D721Med (cell line): ENCODE results near the gene SLC24A4.

Experiments
- DNase-seq: peaks from one replicate; pipeline ENCODE4 v3.0.0; 2011; ENCODE audit warnings: low spot score; ENCODE audit not compliant: insufficient read length
- FAIRE-seq: peaks from 2 replicates; lab custom pipeline; 2011; peaks lifted over from hg19 to GRCh38; lab: Jason Lieb, UNC
- TF ChIP-seq, protein P1 (sequence below): IDR thresholded peaks from 2 replicates; pipeline ENCODE4 v1.5.1; 2012; ENCODE audit warnings: mild to moderate bottlenecking, control low read depth; ENCODE audit not compliant: insufficient read depth; ENCODE audit errors: missing control alignments

SLC24A4 gene

DNA sequence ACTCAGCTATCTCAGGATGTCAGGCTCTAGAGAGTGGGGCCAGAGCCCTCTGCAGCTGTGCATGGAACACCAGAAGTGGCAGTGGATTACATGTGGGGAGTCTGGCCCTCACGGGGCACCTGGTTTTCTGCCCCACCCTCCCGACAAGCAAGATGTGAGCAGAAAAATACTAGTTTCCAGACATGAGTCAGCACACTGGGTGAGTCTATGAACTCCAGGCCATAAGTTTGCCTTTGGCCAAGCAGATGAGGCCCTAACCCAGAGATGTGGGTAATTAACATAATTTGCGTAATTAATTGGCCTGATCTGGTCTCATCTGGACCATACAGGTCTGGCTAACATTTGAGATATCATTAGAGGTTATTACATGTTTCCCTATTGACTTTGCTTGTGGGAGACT lies 37.7 kb upstream of the SLC24A4 start:
- DNase-seq (no peak), FAIRE-seq (no peak)
- TF ChIP-seq, protein P1, sequence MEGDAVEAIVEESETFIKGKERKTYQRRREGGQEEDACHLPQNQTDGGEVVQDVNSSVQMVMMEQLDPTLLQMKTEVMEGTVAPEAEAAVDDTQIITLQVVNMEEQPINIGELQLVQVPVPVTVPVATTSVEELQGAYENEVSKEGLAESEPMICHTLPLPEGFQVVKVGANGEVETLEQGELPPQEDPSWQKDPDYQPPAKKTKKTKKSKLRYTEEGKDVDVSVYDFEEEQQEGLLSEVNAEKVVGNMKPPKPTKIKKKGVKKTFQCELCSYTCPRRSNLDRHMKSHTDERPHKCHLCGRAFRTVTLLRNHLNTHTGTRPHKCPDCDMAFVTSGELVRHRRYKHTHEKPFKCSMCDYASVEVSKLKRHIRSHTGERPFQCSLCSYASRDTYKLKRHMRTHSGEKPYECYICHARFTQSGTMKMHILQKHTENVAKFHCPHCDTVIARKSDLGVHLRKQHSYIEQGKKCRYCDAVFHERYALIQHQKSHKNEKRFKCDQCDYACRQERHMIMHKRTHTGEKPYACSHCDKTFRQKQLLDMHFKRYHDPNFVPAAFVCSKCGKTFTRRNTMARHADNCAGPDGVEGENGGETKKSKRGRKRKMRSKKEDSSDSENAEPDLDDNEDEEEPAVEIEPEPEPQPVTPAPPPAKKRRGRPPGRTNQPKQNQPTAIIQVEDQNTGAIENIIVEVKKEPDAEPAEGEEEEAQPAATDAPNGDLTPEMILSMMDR, result no peak

DNA sequence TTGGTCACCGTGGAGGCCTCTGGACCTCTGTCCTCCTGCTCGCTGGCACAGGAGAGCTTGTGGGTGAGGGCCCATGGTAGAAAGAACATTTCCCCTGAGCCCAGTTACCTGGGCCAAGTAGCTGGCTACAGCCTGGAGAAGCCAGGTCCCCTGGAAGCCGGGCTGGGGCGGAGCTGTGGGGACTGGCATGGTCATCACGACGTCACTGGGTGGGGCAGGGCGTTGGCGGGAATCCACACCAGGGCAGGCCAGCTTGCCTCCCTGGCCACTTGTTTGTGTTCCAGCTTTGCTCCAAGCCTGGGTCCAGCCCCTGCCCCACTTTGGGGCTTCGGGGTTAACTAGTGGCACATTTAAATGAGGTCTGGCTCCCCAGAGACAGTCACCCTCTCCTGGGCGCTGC lies 35.0 kb upstream of the SLC24A4 start:
- TF ChIP-seq, protein P1, result no peak
- DNase-seq, result no peak
- FAIRE-seq, result no peak

DNA sequence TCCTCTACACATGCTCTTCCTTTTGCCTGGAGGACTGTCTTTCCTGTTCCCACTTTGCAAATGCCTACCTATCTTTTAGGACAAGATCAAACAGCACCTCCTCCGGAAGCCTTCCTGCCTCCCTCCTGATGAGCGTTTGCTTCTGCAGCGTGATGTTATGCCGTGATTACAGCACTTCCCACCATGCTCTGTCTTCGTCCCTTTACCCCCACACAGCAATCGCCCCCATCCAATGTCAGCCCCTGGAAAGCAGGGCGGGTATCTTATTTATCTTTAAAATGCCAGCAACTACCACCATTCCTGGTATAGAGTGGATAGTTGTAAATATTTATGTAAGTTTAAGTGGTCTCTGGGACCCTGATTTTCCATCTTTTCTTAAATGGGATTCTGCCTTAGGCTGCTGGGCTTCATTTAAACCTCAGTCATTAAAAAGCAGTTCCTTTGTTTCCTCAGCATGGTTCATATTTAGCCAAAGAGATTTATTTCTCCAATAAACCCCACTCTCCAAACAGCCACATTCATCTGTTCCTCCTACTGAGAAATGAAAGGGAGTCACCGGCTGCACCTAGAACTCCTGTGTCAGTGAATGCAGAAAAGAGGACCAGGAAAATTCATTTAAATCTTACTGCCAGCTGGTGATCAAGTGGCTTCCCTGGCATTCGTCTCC lies 33.8 kb upstream of the SLC24A4 start:
- TF ChIP-seq, protein P1, result no peak
- DNase-seq (no peak), FAIRE-seq (no peak)

DNA sequence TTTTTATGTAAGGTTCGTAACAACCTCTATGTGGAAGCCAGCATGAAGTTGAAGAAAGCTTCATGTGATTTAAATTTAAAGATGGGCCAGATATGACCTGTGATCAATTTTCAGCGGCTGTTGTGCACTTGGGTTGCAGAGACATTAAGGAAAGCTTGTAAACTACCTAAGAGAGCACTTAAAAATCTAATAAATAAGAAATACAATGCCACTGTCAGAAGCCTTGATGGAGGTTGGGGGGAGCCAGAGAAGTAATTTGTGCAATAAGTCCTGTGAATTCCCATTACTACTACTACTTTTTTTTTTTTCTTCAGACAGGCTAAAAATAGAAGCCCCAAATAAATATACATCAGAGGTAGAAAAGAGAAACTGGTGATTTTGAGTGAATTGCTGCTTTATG lies 30.3 kb upstream of the SLC24A4 start:
- DNase-seq (no peak), FAIRE-seq (no peak)
- TF ChIP-seq, protein P1, result no peak

DNA sequence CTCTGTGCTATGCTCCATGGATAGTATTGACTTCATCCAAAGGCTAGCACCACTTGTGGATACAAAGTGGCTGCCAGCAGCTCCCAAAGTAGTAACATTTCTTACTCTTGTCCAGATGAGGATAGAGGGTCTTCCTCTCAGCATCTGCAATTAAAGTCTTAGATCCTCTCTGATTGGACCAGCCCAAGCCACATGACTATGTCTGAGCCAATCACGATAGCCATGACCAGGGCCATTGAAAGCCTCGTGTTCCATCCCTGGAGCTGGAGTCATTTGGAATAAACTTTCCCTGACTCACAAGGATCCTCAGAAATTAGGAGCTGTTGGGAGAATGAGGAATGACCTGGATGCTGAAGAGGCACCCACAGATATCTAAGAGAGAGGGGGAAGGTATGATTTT lies 28.5 kb upstream of the SLC24A4 start:
- TF ChIP-seq, protein P1, result no peak
- no peak for FAIRE-seq
- no peak for DNase-seq

DNA sequence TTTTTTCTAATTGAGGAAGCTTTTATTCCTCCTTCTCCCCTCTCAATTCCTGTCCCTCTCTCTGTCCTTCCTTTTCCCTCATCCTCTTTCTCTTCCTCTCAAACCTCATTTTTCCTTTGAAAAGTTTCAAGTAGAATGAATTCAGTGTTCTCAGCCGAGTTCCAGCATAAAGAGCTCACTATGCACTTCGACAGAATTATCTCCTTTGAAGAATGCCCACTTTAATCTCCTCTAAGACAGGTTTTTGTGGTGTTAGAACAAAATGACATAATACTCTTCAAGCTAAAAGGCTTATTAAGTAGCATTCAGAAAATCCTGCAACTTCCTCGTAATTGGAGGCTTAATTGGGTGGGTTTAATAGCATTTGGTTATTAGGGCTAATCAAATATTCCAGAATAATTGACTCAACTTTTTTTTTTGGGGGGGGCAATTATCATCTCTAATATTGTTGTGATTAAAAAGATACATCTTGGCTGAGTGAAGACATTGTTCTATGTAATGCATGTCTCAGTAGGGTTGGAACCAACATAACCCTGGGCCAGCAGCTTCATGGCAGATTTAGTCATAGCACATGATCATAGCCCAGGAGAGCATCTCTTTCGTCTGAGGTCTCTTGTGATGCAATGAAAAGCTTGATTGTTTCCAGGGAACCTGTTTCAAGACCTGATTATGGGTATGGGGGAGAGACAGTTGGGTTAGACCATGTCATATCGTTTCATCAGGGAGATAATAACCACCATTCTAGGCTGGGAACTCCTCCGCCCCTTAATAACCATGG lies 25.0 kb upstream of the SLC24A4 start:
- FAIRE-seq (peak; percentile 94), DNase-seq (peak; percentile 55)
- TF ChIP-seq, protein P1, result no peak

DNA sequence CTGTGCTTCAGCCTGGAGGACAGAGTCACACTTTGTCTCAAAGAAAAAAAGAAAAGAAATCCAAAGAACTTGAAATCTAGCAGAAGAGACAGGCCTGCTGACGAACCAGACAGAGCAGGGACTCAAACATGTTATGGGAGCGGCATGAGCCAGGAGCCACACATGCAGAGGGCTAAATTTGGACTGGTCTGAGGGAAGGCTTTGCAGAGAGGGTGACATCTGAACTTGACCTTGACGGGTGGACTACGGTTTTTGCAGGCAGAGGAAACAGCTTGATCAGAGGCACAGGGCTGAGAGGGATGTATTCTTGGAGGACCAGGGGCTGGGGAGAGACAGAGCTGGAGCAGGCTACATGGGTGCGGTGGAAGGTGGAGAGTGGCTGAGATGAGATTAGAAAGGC lies 20.5 kb upstream of the SLC24A4 start:
- DNase-seq, result no peak
- FAIRE-seq, result no peak
- TF ChIP-seq, protein P1, result no peak
